ENCODE measurements around the gene COX11.

- TF ChIP-seq FOXK2 (IDR thresholded peaks at IDR 0.05) (no peak), SUZ12 (IDR thresholded peaks at IDR 0.05) (no peak)
Observed at GRCh38 chr17:54944796-54945195, 23.7 kb downstream of the COX11 start.

Data from HEK293T (cell line).